Measurements from ENCODE around the gene GRIK5.

The GRIK5 gene

GRCh38 chr19:41971363-41971762 lies 98.6 kb downstream of the GRIK5 start:
- H3K36me3 ChIP-seq = peaks cover 90% of the 10 kb centered on the region
- H3K27me3 ChIP-seq (ENCODE audit: insufficient read depth, low read depth, severe bottlenecking) = no peaks in the 10 kb centered on the region
- no peak for TF ChIP-seq CTCF (IDR thresholded peaks at IDR 0.05; ENCODE audit: low read depth, low read length)

GRCh38 chr19:41969772-41970458 lies 100.1 kb downstream of the GRIK5 start:
- TF ChIP-seq CTCF (IDR thresholded peaks at IDR 0.05; ENCODE audit: low read depth, low read length) = no peak
- Histone ChIP-seq H3K27ac (no peak overlapping the region), H3K9me3 (ENCODE audit: severe bottlenecking) (no peaks in the 10 kb centered on the region), H3K36me3 (peaks cover 90% of the 10 kb centered on the region), H3K27me3 (ENCODE audit: insufficient read depth, low read depth, severe bottlenecking) (no peaks in the 10 kb centered on the region), H3K4me3 (ENCODE audit: low read depth, low read length) (no peak overlapping the region)
- DNase-seq = no peak

More at GRCh38 chr19:41971363-41971762, 98.6 kb downstream of the GRIK5 start:
- Histone ChIP-seq H3K4me3 (ENCODE audit: low read depth, low read length) (no peak overlapping the region), H3K27ac (no peak overlapping the region), H3K9me3 (ENCODE audit: severe bottlenecking) (no peaks in the 10 kb centered on the region)
- DNase-seq = no peak

GRCh38 chr19:41968751-41969595 lies 101.0 kb downstream of the GRIK5 start:
- Histone ChIP-seq H3K4me3 (ENCODE audit: low read depth, low read length) (no peak overlapping the region), H3K36me3 (peaks cover 88% of the 10 kb centered on the region), H3K9me3 (ENCODE audit: severe bottlenecking) (no peaks in the 10 kb centered on the region), H3K27me3 (ENCODE audit: insufficient read depth, low read depth, severe bottlenecking) (no peaks in the 10 kb centered on the region), H3K27ac (no peak overlapping the region)
- TF ChIP-seq CTCF (IDR thresholded peaks at IDR 0.05; ENCODE audit: low read depth, low read length) = no peak
- no peak for DNase-seq

GRCh38 chr19:41967054-41967783 lies 102.8 kb downstream of the GRIK5 start:
- Histone ChIP-seq H3K27me3 (ENCODE audit: insufficient read depth, low read depth, severe bottlenecking) (no peaks in the 10 kb centered on the region), H3K36me3 (peaks cover 82% of the 10 kb centered on the region), H3K9me3 (ENCODE audit: severe bottlenecking) (no peaks in the 10 kb centered on the region), H3K27ac (no peak overlapping the region), H3K4me3 (ENCODE audit: low read depth, low read length) (no peak overlapping the region)
- DNase-seq = no peak
- no peak for TF ChIP-seq CTCF (IDR thresholded peaks at IDR 0.05; ENCODE audit: low read depth, low read length)

- Histone ChIP-seq H3K36me3 (peaks cover 62% of the 10 kb centered on the region), H3K27me3 (ENCODE audit: insufficient read depth, low read depth, severe bottlenecking) (no peaks in the 10 kb centered on the region), H3K27ac (no peak overlapping the region), H3K9me3 (ENCODE audit: severe bottlenecking) (no peaks in the 10 kb centered on the region), H3K4me3 (ENCODE audit: low read depth, low read length) (no peak overlapping the region)
- TF ChIP-seq CTCF (IDR thresholded peaks at IDR 0.05; ENCODE audit: low read depth, low read length) = no peak
- no peak for DNase-seq
These were observed 104.9 kb downstream of the GRIK5 start for GRCh38 chr19:41965106-41965505.
